ENCODE data around the gene ARSB. TPM values are rescaled to one million over a fixed set of nuclear protein-coding genes. Genes with fewer than 3 reads are reported as not detected.

The ARSB gene
- total and polyA plus RNA-seq, 9 of the 15 experiments (the other 6 are each of a cell fraction or from before 2014, with no cell fraction given) = 0.52 to 4.6 (median 2.4) TPM

DNA sequence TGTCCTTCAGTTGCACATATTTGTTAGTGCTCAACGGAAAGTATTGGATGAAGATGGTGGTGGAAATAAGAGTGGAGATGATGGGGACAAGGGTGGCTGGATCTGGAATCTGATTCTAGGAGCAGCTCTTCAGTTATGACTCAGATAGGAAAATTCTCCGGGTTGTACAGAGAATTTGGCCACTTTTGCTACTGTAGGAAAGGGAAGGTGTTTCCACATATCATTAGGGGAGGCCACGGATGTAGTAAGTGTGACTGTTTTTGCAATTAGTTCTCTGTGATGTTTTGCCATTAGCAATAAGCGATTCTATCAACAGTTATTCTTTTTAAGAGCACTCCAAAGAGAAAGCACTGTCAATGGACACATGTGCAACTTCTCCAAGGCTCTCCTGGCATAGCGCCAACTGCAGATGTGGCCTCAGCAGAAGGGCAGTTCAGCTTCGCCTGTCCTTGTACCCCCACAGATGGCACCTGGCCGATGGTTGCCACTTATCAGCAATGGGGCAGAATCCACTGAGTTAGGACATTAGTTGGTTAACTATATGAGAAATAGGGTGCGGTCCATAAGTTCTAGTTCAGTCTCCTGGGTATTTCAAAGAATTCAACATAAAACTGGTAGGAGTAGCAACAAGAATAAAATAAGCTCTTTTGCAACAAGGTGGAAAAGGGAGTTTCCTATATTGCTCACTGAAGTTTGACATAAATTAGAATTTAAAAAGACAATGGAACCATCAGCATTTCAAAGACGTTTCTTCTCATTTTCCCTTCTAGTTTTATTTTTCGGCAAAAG lies 96.3 kb downstream of the ARSB start:
- in situ Hi-C loops (cut with MboI) = no loop called here
- Histone ChIP-seq H3K9me1 (ENCODE audit: control insufficient read depth, insufficient read depth, low read length) (no peaks in the 10 kb centered on the region), H4K20me1 (replicated peaks; ENCODE audit: control insufficient read depth, insufficient read depth, low read length) (no peaks in the 10 kb centered on the region), H3K27ac (ENCODE audit: extremely low read depth, low read depth, low read length) (no peak overlapping the region), H3K36me3 (ENCODE audit: control insufficient read depth, insufficient read depth, low read length) (no peaks in the 10 kb centered on the region), H2AFZ (ENCODE audit: low read depth, low read length) (no peak overlapping the region), H3K4me1 (replicated peaks in 1 of 2; ENCODE audit: control insufficient read depth in 2 of 2, insufficient read depth in 2 of 2, low read length in 2 of 2) (no peaks in the 10 kb centered on the region), H3K4me3 (no peak overlapping the region), H3K9me3 (replicated peaks; ENCODE audit: control insufficient read depth, insufficient read depth, low read depth, low read length) (no peaks in the 10 kb centered on the region), H3K9ac (ENCODE audit: insufficient read depth in 1 of 2, low read depth in 2 of 2, low read length in 2 of 2) (no peak overlapping the region), H3K4me2 (ENCODE audit: insufficient read depth, low read length) (no peak overlapping the region), H3K27me3 (ENCODE audit: control insufficient read depth in 2 of 2, insufficient read depth in 2 of 2, low read length in 2 of 2) (peaks cover 0 to 10% of the 10 kb centered on the region in 2 experiments; a peak in 1 of 5 replicates), H3K79me2 (ENCODE audit: control insufficient read depth, insufficient read depth, low read length) (no peaks in the 10 kb centered on the region)
- 10% methylated on average over 10 of the region's 10 CpGs for WGBS (ENCODE audit: insufficient coverage, low coverage, missing lambda C conversion rate)
- BruUV-seq (replicated peaks) = no TSS peak
- FAIRE-seq (no peak), DNase-seq (ENCODE audit: extremely low read depth in 1 of 4, low spot score in 3 of 4) (no peak), ATAC-seq (no peak)
- intact Hi-C loops (cut with micrococcal nuclease) = loop anchor here (10.0 kb wide), 1 partner anchor 234 kb away; no protein-coding TSS in a partner anchor
- ChIA-PET POLR2A (interaction anchor here (0.6 to 0.9 kb wide), 3 partner anchors 63 to 348 kb away, joined by 3 to 4 read pairs (median 3); no protein-coding TSS in a partner anchor), CTCF (ENCODE audit: low intra/inter-chr PET ratio) (no interaction called here)
- TF ChIP-seq TFAP4 (CRISPR knock-in tag; IDR thresholded peaks at IDR 0.05; ENCODE audit: borderline replicate concordance) = no peak
- peak; percentile 95 for TF ChIP-seq NFIC (IDR thresholded peaks at IDR 0.05)
- TF ChIP-seq, protein P1, sequence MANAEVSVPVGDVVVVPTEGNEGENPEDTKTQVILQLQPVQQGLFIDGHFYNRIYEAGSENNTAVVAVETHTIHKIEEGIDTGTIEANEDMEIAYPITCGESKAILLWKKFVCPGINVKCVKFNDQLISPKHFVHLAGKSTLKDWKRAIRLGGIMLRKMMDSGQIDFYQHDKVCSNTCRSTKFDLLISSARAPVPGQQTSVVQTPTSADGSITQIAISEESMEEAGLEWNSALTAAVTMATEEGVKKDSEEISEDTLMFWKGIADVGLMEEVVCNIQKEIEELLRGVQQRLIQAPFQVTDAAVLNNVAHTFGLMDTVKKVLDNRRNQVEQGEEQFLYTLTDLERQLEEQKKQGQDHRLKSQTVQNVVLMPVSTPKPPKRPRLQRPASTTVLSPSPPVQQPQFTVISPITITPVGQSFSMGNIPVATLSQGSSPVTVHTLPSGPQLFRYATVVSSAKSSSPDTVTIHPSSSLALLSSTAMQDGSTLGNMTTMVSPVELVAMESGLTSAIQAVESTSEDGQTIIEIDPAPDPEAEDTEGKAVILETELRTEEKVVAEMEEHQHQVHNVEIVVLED (CRISPR knock-in tag; IDR thresholded peaks at IDR 0.05) = no peak
- TF ChIP-seq SAFB2 (IDR thresholded peaks at IDR 0.05; ENCODE audit: borderline replicate concordance, low read depth, low read length, severe bottlenecking) = no peak
- TF ChIP-seq NFIX (CRISPR knock-in tag; IDR thresholded peaks at IDR 0.05; ENCODE audit: low read depth) = peak; percentile 84
- no peak for TF ChIP-seq LEF1 (IDR thresholded peaks at IDR 0.05)

Data from K562 (cell line).